Occipital lobe (tissue), 3 donors: ENCODE measurements around the gene SOCS1. TPM values are rescaled to one million over a fixed set of nuclear protein-coding genes. Genes with fewer than 3 reads are reported as not detected.

Experiments used
- DNase-seq: peaks from one replicate; lab custom pipeline; 2025; lab: John Stamatoyannopoulos, UW
- small RNA-seq: library from RNA; depleted of rRNA; stranded (forward); fragments of <200 nt; gene quantifications from one replicate; pipeline ENCODE3, GENCODE V24; 2014
- total RNA-seq: library from RNA; depleted of rRNA; stranded (reverse); fragments of >200 nt; gene quantifications from one replicate; pipeline ENCODE4 v1.2.3, GENCODE V29; 2014

SOCS1 gene
- total RNA-seq, 1 donor from 2014 or later: not detected

DNA sequence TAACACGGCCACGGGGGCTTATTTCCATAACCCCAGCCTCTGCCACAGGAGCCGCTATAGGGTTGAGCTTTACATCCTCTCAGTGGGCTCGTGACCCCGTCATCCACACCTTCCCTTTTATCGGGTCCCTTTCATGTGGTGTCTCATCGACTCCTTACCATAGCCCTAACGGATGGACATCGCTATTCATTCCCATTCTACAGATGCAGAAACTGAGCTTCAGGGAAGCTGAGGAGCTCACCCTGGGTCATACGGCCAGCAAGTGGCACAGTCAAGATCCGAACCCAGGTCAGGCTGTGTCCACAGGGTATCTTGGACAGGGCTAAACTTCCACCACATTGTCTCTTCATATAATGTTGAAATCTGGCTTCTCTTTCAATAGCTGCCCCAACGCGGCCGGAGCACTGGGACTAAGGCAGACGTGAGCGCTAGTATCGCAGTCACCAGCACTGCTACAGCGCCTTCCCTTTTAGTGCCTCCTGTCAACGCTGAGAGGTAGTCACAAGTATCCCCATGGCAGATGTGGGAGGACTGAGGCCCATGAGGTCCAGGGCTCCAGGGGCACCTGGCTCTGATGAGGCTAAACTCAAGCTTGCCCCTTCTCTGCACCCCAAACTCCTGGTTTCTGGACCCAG lies 50.8 kb downstream of the SOCS1 start:
- no peak for DNase-seq

DNA sequence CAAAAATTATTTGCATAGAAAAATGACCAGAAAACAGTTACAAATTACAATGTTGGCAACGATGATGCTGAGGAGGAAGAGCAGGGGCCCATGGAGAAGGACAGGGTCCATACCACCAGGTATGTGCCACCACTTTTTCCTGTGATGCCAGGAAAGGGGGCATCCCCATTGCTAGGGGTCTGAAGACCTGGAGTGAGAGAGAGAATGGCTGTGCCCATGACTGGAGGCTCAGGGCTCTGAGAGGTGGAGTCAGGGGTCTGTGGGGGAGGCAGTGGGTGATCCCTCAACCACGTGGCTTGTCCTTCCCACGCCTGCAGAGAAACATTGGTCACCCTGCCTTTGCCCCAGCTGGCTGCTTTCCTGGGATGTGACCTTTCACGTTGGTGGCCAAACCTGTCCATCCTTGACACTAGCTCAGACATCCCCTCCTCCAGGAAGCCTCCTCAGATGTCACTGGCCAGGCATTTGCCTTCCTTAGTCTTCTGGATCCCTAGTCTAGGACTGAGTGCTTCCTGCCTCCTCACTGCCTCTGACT lies 51.4 kb downstream of the SOCS1 start:
- no peak for DNase-seq

Small RNA genes within 50 kb of the gene (small RNA-seq; reads per million reads assigned to genes)
- gene RF00554: not detected

Other genes with a start within 250 kb of the SOCS1 start
- gene TNP2, start 13.1 kb upstream of the SOCS1 start, total RNA-seq: not detected
- gene PRM3, start 17.4 kb upstream of the SOCS1 start, total RNA-seq: not detected
- gene PRM2, start 20.3 kb upstream of the SOCS1 start, total RNA-seq: not detected
- not detected for gene PRM1, start 25.1 kb upstream of the SOCS1 start, total RNA-seq
- 4.1 TPM for gene RMI2, start 89.3 kb upstream of the SOCS1 start, total RNA-seq